ENCODE data around the gene AQP2.

AQP2 gene

GRCh38 chr12:49941556-49942511, 8.7 kb upstream of the AQP2 start:
- Mint-ChIP-seq H3K27ac (no peak overlapping the region), H3K4me1 (ENCODE audit: low read depth) (peaks cover 26% of the 10 kb centered on the region), H3K27me3 (ENCODE audit: low read depth) (no peaks in the 10 kb centered on the region), H3K9me3 (no peaks in the 10 kb centered on the region), H3K4me3 (no peak overlapping the region), H3K36me3 (ENCODE audit: low read depth) (no peaks in the 10 kb centered on the region)
- DNase-seq (ENCODE audit: low spot score) = no peak

DNA sequence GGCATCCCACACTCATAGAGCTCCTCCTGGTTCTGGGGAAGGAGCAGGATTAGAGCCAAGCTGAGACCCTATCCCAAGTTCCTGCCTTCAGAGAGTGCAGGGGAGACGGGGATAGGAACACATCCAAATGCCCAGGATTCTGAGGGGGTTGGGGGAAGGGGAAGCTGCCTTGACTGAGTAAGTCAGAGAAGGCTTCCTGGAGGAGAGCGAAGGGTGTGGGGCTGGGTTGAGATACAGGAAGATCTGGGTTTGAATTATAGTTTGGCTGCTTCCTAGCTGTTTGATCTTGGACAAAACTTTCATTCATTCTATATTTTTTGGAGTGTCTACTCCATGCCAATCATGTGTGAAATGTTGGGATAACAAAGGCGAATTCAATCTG, 8.0 kb upstream of the AQP2 start:
- H3K4me1 Mint-ChIP-seq (ENCODE audit: low read depth) = peaks cover 26% of the 10 kb centered on the region
- no peaks in the 10 kb centered on the region for H3K36me3 Mint-ChIP-seq (ENCODE audit: low read depth)
- no peaks in the 10 kb centered on the region for H3K27me3 Mint-ChIP-seq (ENCODE audit: low read depth)
- H3K9me3 Mint-ChIP-seq = no peaks in the 10 kb centered on the region
- H3K4me3 Mint-ChIP-seq = peak overlapping the region; percentile 17
- no peak overlapping the region for H3K27ac Mint-ChIP-seq
- DNase-seq (ENCODE audit: low spot score) = no peak

GRCh38 chr12:49942921-49943624, 7.5 kb upstream of the AQP2 start:
- Mint-ChIP-seq H3K9me3 (no peaks in the 10 kb centered on the region), H3K4me3 (peak overlapping the region; percentile 17), H3K36me3 (ENCODE audit: low read depth) (no peaks in the 10 kb centered on the region), H3K27me3 (ENCODE audit: low read depth) (no peaks in the 10 kb centered on the region), H3K27ac (peak overlapping the region; percentile 37), H3K4me1 (ENCODE audit: low read depth) (peaks cover 26% of the 10 kb centered on the region)
- DNase-seq (ENCODE audit: low spot score) = no peak

GRCh38 chr12:49943625-49943960, 6.9 kb upstream of the AQP2 start:
- H3K27me3 Mint-ChIP-seq (ENCODE audit: low read depth) = no peaks in the 10 kb centered on the region
- H3K36me3 Mint-ChIP-seq (ENCODE audit: low read depth) = no peaks in the 10 kb centered on the region
- H3K4me1 Mint-ChIP-seq (ENCODE audit: low read depth) = peaks cover 26% of the 10 kb centered on the region
- no peaks in the 10 kb centered on the region for H3K9me3 Mint-ChIP-seq
- no peak for DNase-seq (ENCODE audit: low spot score)
- no peak overlapping the region for H3K27ac Mint-ChIP-seq
- no peak overlapping the region for H3K4me3 Mint-ChIP-seq

- Mint-ChIP-seq H3K27ac (no peak overlapping the region), H3K4me3 (no peak overlapping the region), H3K4me1 (ENCODE audit: low read depth) (peaks cover 26% of the 10 kb centered on the region), H3K36me3 (ENCODE audit: low read depth) (no peaks in the 10 kb centered on the region), H3K9me3 (no peaks in the 10 kb centered on the region), H3K27me3 (ENCODE audit: low read depth) (no peaks in the 10 kb centered on the region)
- DNase-seq (ENCODE audit: low spot score) = no peak
Observed at GRCh38 chr12:49944046-49944445, 6.5 kb upstream of the AQP2 start.

DNA sequence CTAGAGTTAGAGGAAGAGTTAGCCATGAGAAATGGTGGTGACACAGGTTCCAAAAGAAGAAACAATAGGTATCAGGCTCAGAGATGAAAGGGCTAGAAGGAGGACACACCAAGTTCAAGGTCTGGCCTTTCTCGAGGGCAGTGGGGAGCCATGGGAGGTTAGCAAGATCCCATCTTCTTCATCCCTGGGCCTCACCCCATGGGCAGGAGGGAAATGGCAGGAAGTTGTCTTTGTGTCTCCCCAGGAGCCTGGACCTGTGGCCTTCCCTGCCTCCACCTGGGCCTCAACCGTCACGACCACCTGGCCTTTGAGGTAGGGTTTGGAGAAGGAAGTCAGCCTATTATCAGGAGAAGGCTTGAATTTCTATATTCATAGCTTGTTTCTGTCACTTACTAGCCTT, 5.8 kb upstream of the AQP2 start:
- H3K27ac Mint-ChIP-seq = peak overlapping the region; percentile 19
- DNase-seq (ENCODE audit: low spot score) = no peak
- no peaks in the 10 kb centered on the region for H3K9me3 Mint-ChIP-seq
- no peaks in the 10 kb centered on the region for H3K36me3 Mint-ChIP-seq (ENCODE audit: low read depth)
- H3K4me3 Mint-ChIP-seq = peak overlapping the region; percentile 90
- no peaks in the 10 kb centered on the region for H3K27me3 Mint-ChIP-seq (ENCODE audit: low read depth)
- peaks cover 26% of the 10 kb centered on the region for H3K4me1 Mint-ChIP-seq (ENCODE audit: low read depth)

DNA sequence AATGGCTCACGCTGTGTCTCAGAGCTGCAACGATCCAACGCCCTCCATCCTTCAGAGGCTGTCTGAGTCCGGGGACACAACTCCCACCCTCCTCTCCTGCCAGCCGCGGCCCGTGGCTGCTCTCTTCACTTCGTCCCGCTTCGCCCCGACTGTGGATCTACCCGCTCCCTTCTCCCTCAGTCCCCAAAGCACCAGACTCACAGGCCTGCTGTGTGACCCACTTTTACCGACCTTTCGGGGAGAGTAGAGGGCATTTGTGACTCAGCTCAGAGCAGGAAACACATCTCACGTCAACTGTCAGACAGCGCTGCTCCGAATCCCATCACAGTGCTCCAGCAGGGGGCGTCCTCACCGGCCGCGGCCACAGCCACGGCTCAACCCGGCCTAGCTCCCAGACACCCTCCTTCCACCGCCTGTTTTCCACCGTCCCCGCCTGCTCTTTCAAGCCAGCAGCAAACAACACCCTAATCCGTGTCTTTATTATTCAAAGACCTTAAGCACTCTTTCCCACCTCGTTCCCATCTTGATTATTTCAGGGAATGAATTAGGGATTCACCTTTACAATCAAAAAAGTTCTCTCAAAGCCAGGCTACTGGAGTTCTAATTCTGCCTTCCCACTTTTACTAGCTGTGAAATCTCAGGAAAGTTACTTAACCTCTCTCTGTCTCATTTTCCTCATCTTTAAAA, 5.0 kb upstream of the AQP2 start:
- Mint-ChIP-seq H3K27me3 (ENCODE audit: low read depth) (no peaks in the 10 kb centered on the region), H3K9me3 (no peaks in the 10 kb centered on the region), H3K4me3 (peak overlapping the region; percentile 90), H3K36me3 (ENCODE audit: low read depth) (no peaks in the 10 kb centered on the region), H3K4me1 (ENCODE audit: low read depth) (peaks cover 26% of the 10 kb centered on the region), H3K27ac (peak overlapping the region; percentile 96)
- peak; percentile 86 for DNase-seq (ENCODE audit: low spot score)

- H3K4me1 Mint-ChIP-seq (ENCODE audit: low read depth) = peaks cover 26% of the 10 kb centered on the region
- no peak for DNase-seq (ENCODE audit: low spot score)
- H3K27me3 Mint-ChIP-seq (ENCODE audit: low read depth) = no peaks in the 10 kb centered on the region
- no peaks in the 10 kb centered on the region for H3K9me3 Mint-ChIP-seq
- H3K36me3 Mint-ChIP-seq (ENCODE audit: low read depth) = no peaks in the 10 kb centered on the region
- peak overlapping the region; percentile 90 for H3K4me3 Mint-ChIP-seq
- no peak overlapping the region for H3K27ac Mint-ChIP-seq
Observed at GRCh38 chr12:49946086-49946485, 4.5 kb upstream of the AQP2 start.

GRCh38 chr12:49946497-49946896, 4.0 kb upstream of the AQP2 start:
- no peaks in the 10 kb centered on the region for H3K9me3 Mint-ChIP-seq
- no peaks in the 10 kb centered on the region for H3K36me3 Mint-ChIP-seq (ENCODE audit: low read depth)
- peaks cover 26% of the 10 kb centered on the region for H3K4me1 Mint-ChIP-seq (ENCODE audit: low read depth)
- no peaks in the 10 kb centered on the region for H3K27me3 Mint-ChIP-seq (ENCODE audit: low read depth)
- no peak overlapping the region for H3K4me3 Mint-ChIP-seq
- no peak overlapping the region for H3K27ac Mint-ChIP-seq
- no peak for DNase-seq (ENCODE audit: low spot score)

- H3K36me3 Mint-ChIP-seq (ENCODE audit: low read depth) = no peaks in the 10 kb centered on the region
- no peak overlapping the region for H3K27ac Mint-ChIP-seq
- H3K4me3 Mint-ChIP-seq = no peak overlapping the region
- H3K9me3 Mint-ChIP-seq = no peaks in the 10 kb centered on the region
- H3K4me1 Mint-ChIP-seq (ENCODE audit: low read depth) = peaks cover 22% of the 10 kb centered on the region
- H3K27me3 Mint-ChIP-seq (ENCODE audit: low read depth) = no peaks in the 10 kb centered on the region
- no peak for DNase-seq (ENCODE audit: low spot score)
Observed at GRCh38 chr12:49947593-49948226, 2.8 kb upstream of the AQP2 start.

- no peak overlapping the region for H3K4me3 Mint-ChIP-seq
- peaks cover 6% of the 10 kb centered on the region for H3K27me3 Mint-ChIP-seq (ENCODE audit: low read depth)
- no peaks in the 10 kb centered on the region for H3K36me3 Mint-ChIP-seq (ENCODE audit: low read depth)
- no peak for DNase-seq (ENCODE audit: low spot score)
- H3K4me1 Mint-ChIP-seq (ENCODE audit: low read depth) = peaks cover 18% of the 10 kb centered on the region
- no peaks in the 10 kb centered on the region for H3K9me3 Mint-ChIP-seq
- no peak overlapping the region for H3K27ac Mint-ChIP-seq
Observed at GRCh38 chr12:49948866-49949845, 1.4 kb upstream of the AQP2 start.

GRCh38 chr12:49949866-49950265, 671 bp upstream of the AQP2 start:
- H3K27ac Mint-ChIP-seq = no peak overlapping the region
- no peaks in the 10 kb centered on the region for H3K36me3 Mint-ChIP-seq (ENCODE audit: low read depth)
- H3K4me3 Mint-ChIP-seq = no peak overlapping the region
- H3K9me3 Mint-ChIP-seq = no peaks in the 10 kb centered on the region
- peaks cover 13% of the 10 kb centered on the region for H3K27me3 Mint-ChIP-seq (ENCODE audit: low read depth)
- H3K4me1 Mint-ChIP-seq (ENCODE audit: low read depth) = peaks cover 14% of the 10 kb centered on the region
- DNase-seq (ENCODE audit: low spot score) = no peak

Measured in T-helper 2 cell treated with Interferon-gamma antibody and Interleukin-4, amounts not matched to agents 5 μg/mL and 100 μg/mL, for 36 hours (primary cell).